IMR-90 (cell line): ENCODE results near the gene DUS2. TPM values are rescaled to one million over a fixed set of nuclear protein-coding genes. Genes with fewer than 3 reads are reported as not detected.

Experiments used
- ATAC-seq: fragments of 200-7000 bp; cut with Tn5 transposase; 2 replicates; pipeline ENCODE4 v1.9.1; 2020; ENCODE audit warnings: low read depth, mild to moderate bottlenecking, moderate library complexity
- BruUV-seq: library from RNA; stranded (reverse); fragments of 400-500 nt; replicated peaks from 2 replicates; lab custom pipeline; 2021; lab: Mats Ljungman, UMichigan
- CTCF ChIA-PET: fragments of 300-600 bp; formaldehyde crosslinking; extraction: SDS; loops from one replicate; lab custom pipeline; 2021; ENCODE audit warnings: antibody characterized with exemption; lab: Yijun Ruan, JAX
- POLR2A ChIA-PET: fragments of 300-600 bp; sonication (Branson Sonifier 250); formaldehyde crosslinking; loops from one replicate; lab custom pipeline; 2022; ENCODE audit warnings: antibody characterized with exemption; ENCODE audit not compliant: unreplicated experiment; lab: Charles Lee
- DNase-seq: peaks from one replicate; pipeline ENCODE4 v3.0.0; 2013
- H2AFZ ChIP-seq: replicated peaks from 2 replicates; pipeline ENCODE3; 2013; ENCODE audit warnings: low read length, mild to moderate bottlenecking; ENCODE audit not compliant: poor library complexity
- H2AK5ac ChIP-seq: 2 replicates; pipeline ENCODE4 v1.6.1; 2013; ENCODE audit warnings: low read depth, low read length, inconsistent platforms
- H2AK9ac ChIP-seq: replicated peaks from 2 replicates; pipeline ENCODE3; 2013; ENCODE audit warnings: mild to moderate bottlenecking, low read depth, low read length, moderate library complexity; ENCODE audit not compliant: poor library complexity
- H2BK120ac ChIP-seq: 2 replicates; pipeline ENCODE4 v1.6.1; 2013; ENCODE audit warnings: low read depth, low read length, inconsistent platforms
- H2BK15ac ChIP-seq: 3 replicates; pipeline ENCODE4 v1.6.1; 2013; ENCODE audit warnings: low read depth, low read length, inconsistent platforms
- H2BK20ac ChIP-seq: 2 replicates; pipeline ENCODE4 v1.6.1; 2013; ENCODE audit warnings: low read depth, mild to moderate bottlenecking, inconsistent platforms, low read length, moderate library complexity
- H2BK5ac ChIP-seq: 2 replicates; pipeline ENCODE4 v1.6.1; 2013; ENCODE audit warnings: mild to moderate bottlenecking, low read depth, low read length, inconsistent platforms; ENCODE audit not compliant: poor library complexity, severe bottlenecking
- H3K14ac ChIP-seq: replicated peaks from 2 replicates; pipeline ENCODE4 v1.6.1; 2013; ENCODE audit warnings: low read depth, low read length, inconsistent platforms
- H3K18ac ChIP-seq: 2 replicates; pipeline ENCODE4 v1.6.1; 2013; ENCODE audit warnings: low read depth, low read length, control low read depth
- H3K23ac ChIP-seq: 2 replicates; pipeline ENCODE4 v1.6.1; 2013; ENCODE audit warnings: low read depth, low read length, inconsistent platforms
- H3K27ac ChIP-seq: 2 replicates; pipeline ENCODE4 v1.5.1; 2013; ENCODE audit warnings: mild to moderate bottlenecking, control low read depth, low read length; ENCODE audit not compliant: insufficient read depth
- H3K27me3 ChIP-seq: 2 replicates; pipeline ENCODE4 v1.6.1; 2013; ENCODE audit warnings: low read length; ENCODE audit not compliant: control insufficient read depth, insufficient read depth
- H3K36me3 ChIP-seq: 2 replicates; pipeline ENCODE4 v1.6.1; 2013; ENCODE audit warnings: low read length, mixed read lengths; ENCODE audit not compliant: control insufficient read depth, insufficient read depth
- H3K4ac ChIP-seq: 2 replicates; pipeline ENCODE4 v1.6.1; 2013; ENCODE audit warnings: low read depth, low read length, inconsistent platforms
- H3K4me1 ChIP-seq: 2 replicates; pipeline ENCODE4 v1.6.1; 2013; ENCODE audit warnings: low read length, mixed read lengths; ENCODE audit not compliant: control insufficient read depth, insufficient read depth
- H3K4me2 ChIP-seq: 2 replicates; pipeline ENCODE4 v1.6.1; 2013; ENCODE audit warnings: low read depth, mild to moderate bottlenecking, control low read depth, low read length, moderate library complexity
- H3K4me3 ChIP-seq: 2 replicates; pipeline ENCODE4 v1.5.1; 2013; ENCODE audit warnings: low read depth, mild to moderate bottlenecking, control low read depth, low read length, moderate library complexity; ENCODE audit not compliant: insufficient read depth
- H3K56ac ChIP-seq: 2 replicates; pipeline ENCODE4 v1.6.1; 2013; ENCODE audit warnings: low read length, inconsistent platforms; ENCODE audit not compliant: insufficient read depth; ENCODE audit errors: extremely low read depth
- H3K79me1 ChIP-seq, 2 experiments: 2 replicates each; pipeline ENCODE4 v1.6.1; 2013; ENCODE audit warnings: low read length in 2 of 2, inconsistent platforms in 1 of 2, low read depth in 1 of 2
- H3K9ac ChIP-seq: 2 replicates; pipeline ENCODE4 v1.6.1; 2013; ENCODE audit warnings: low read depth, low read length, control low read depth
- H3K9me1 ChIP-seq: 2 replicates; pipeline ENCODE4 v1.6.1; 2013; ENCODE audit warnings: low read length, inconsistent platforms; ENCODE audit not compliant: insufficient read depth
- H3K9me3 ChIP-seq: 2 replicates; pipeline ENCODE4 v1.6.1; 2013; ENCODE audit warnings: low read length; ENCODE audit not compliant: control insufficient read depth, insufficient read depth
- H4K20me1 ChIP-seq: 2 replicates; pipeline ENCODE4 v1.6.1; 2013; ENCODE audit warnings: low read length, inconsistent platforms; ENCODE audit not compliant: insufficient read depth
- H4K5ac ChIP-seq: 2 replicates; pipeline ENCODE4 v1.6.1; 2013; ENCODE audit warnings: mild to moderate bottlenecking, low read depth, low read length, control low read depth
- H4K8ac ChIP-seq, 2 experiments: 2 replicates each; pipeline ENCODE4 v1.6.1; 2013; ENCODE audit warnings: low read depth in 2 of 2, low read length in 2 of 2, control low read depth in 1 of 2, inconsistent platforms in 1 of 2
- H4K91ac ChIP-seq: 2 replicates; pipeline ENCODE4 v1.6.1; 2013; ENCODE audit warnings: low read depth, low read length, inconsistent platforms; ENCODE audit not compliant: insufficient read depth
- BHLHE40 ChIP-seq: fragments of 150-350 bp; IDR thresholded peaks from 2 replicates; pipeline ENCODE4 v1.6.1; 2016; ENCODE audit warnings: mild to moderate bottlenecking, low read depth, low read length
- NFE2L2 ChIP-seq: fragments of 150-350 bp; IDR thresholded peaks from 2 replicates; pipeline ENCODE4 v1.6.1; 2016; ENCODE audit warnings: low read depth, mild to moderate bottlenecking, low read length
- RAD21 ChIP-seq: IDR thresholded peaks from 2 replicates; pipeline ENCODE4 v1.6.1; 2012; ENCODE audit warnings: low read length, improper control_type of control experiment
- WGBS, 2 experiments: methylation state at CpG; one replicate each; pipeline versions ENCODE4 v1.1.5 to v1.1.7; 2013; ENCODE audit warnings: missing lambda C conversion rate in 2 of 2; ENCODE audit not compliant: insufficient read length in 1 of 2; ENCODE audit errors: extremely low coverage in 2 of 2; 5-methylcytosine and 5-hydroxymethylcytosine counted together
- dilution Hi-C: fragments of 300-500 bp; cut with HindIII; formaldehyde crosslinking; loops from one replicate; pipeline ENCODE4 v1.14.3; 2018; ENCODE audit warnings: low sequenced_read_pairs; ENCODE audit not compliant: unreplicated experiment
- in situ Hi-C: fragments of 300-500 bp; cut with MboI; formaldehyde crosslinking; loops from 3 replicates; pipeline ENCODE4 v1.14.3; 2019; ENCODE audit warnings: low sequenced_read_pairs, inconsistent platforms, mixed read lengths
- intact Hi-C: fragments of 100-400 bp; cut with micrococcal nuclease; formaldehyde crosslinking; loops from 2 replicates; pipeline ENCODE4 v1.10.0; 2022
- polyA plus RNA-seq, 3 experiments: library from polyadenylated mRNA; depleted of rRNA; stranded (reverse); fragments of >200 nt; gene quantifications; 2 replicates each; pipeline ENCODE4 v1.2.3, GENCODE V29; 2012; ENCODE audit warnings: low replicate concordance in 1 of 3
- total RNA-seq: library from RNA; depleted of rRNA; stranded (reverse); fragments of >200 nt; gene quantifications from 2 replicates; pipeline ENCODE4 v1.2.3, GENCODE V29; 2012
- TF ChIP-seq, protein P1 (sequence below): fragments of 150-350 bp; IDR thresholded peaks from 2 replicates; pipeline ENCODE4 v1.6.1; 2016; ENCODE audit warnings: low read depth, mild to moderate bottlenecking, low read length, moderate library complexity, borderline replicate concordance

DUS2 gene
- total and polyA plus RNA-seq, 2 of the 4 experiments (the other 2 are of a cell fraction), result 15.8 to 30.5 TPM

DNA sequence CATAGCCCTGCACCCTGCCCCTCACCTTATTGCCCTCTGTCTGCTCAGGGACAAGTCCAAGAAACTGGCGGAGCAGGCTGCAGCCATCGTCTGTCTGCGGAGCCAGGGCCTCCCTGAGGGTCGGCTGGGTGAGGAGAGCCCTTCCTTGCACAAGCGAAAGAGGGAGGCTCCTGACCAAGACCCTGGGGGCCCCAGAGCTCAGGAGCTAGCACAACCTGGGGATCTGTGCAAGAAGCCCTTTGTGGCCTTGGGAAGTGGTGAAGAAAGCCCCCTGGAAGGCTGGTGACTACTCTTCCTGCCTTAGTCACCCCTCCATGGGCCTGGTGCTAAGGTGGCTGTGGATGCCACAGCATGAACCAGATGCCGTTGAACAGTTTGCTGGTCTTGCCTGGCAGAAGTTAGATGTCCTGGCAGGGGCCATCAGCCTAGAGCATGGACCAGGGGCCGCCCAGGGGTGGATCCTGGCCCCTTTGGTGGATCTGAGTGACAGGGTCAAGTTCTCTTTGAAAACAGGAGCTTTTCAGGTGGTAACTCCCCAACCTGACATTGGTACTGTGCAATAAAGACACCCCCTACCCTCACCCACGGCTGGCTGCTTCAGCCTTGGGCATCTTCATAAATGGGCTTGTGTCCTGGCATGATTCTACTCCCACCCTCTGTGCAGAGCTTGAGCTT lies 55.8 kb downstream of the DUS2 start:
- no peak overlapping the region for H2BK15ac ChIP-seq
- H2AFZ ChIP-seq, result no peak overlapping the region
- DNase-seq (no peak), ATAC-seq (no peak)
- WGBS, 2 experiments, result 95% methylated on average over 4 of the region's 8 CpGs; no CpG with 5 or more reads in 1 of the 2 experiments
- TF ChIP-seq BHLHE40 (no peak), NFE2L2 (no peak), RAD21 (no peak)
- TF ChIP-seq, protein P1, sequence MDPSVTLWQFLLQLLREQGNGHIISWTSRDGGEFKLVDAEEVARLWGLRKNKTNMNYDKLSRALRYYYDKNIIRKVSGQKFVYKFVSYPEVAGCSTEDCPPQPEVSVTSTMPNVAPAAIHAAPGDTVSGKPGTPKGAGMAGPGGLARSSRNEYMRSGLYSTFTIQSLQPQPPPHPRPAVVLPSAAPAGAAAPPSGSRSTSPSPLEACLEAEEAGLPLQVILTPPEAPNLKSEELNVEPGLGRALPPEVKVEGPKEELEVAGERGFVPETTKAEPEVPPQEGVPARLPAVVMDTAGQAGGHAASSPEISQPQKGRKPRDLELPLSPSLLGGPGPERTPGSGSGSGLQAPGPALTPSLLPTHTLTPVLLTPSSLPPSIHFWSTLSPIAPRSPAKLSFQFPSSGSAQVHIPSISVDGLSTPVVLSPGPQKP, result no peak
- H3K4me1 ChIP-seq, result peaks cover 13% of the 10 kb centered on the region
- H2BK120ac ChIP-seq, result no peak overlapping the region
- H4K20me1 ChIP-seq, result no peaks in the 10 kb centered on the region
- H3K4me2 ChIP-seq, result no peak overlapping the region
- no peak overlapping the region for H3K9ac ChIP-seq
- peak overlapping the region; percentile 13; the same call in 1 of the 2 replicates for H2AK5ac ChIP-seq
- no peaks in the 10 kb centered on the region for H3K27me3 ChIP-seq
- no peak overlapping the region for H2BK5ac ChIP-seq
- ChIA-PET CTCF (no interaction called here), POLR2A (no interaction called here)
- dilution Hi-C loops, result no loop called here
- H4K91ac ChIP-seq, result 0 out of 2 replicates have a peak overlapping the region, but pooled peaks have one; percentile 4
- peak overlapping the region; percentile 87 for H2AK9ac ChIP-seq
- peaks cover 20% of the 10 kb centered on the region for H3K9me1 ChIP-seq
- H3K79me1 ChIP-seq, result 0 out of 4 replicates have a peak, but pooled peaks cover 0 to 3% of the 10 kb centered on the region in 2 experiments
- no peak overlapping the region for H3K56ac ChIP-seq
- H4K5ac ChIP-seq, result no peak overlapping the region
- BruUV-seq, result no TSS peak
- intact Hi-C loops, result no loop called here
- no peaks in the 10 kb centered on the region for H3K9me3 ChIP-seq
- H3K4ac ChIP-seq, result no peak overlapping the region
- no peak overlapping the region for H3K14ac ChIP-seq
- H3K23ac ChIP-seq, result no peak overlapping the region
- H2BK20ac ChIP-seq, result no peak overlapping the region
- no peak overlapping the region for H3K18ac ChIP-seq
- no peak overlapping the region for H3K27ac ChIP-seq
- in situ Hi-C loops, result no loop called here
- H4K8ac ChIP-seq, result no peak overlapping the region
- peaks cover 36% of the 10 kb centered on the region for H3K36me3 ChIP-seq
- H3K4me3 ChIP-seq, result no peak overlapping the region
